ENCODE results near the gene EIF2B4. TPM values are rescaled to one million over a fixed set of nuclear protein-coding genes. Genes with fewer than 3 reads are reported as not detected.

Gene EIF2B4
- total RNA-seq (2021) (32.9 and 33.1 TPM in 2 replicates), Bru-seq, nascent RNA (percentile 64 among the genes with signal in this experiment), BruChase-seq, experiment 1, labeled RNA remaining after a 2-hour chase (percentile 73 among the genes with signal in this experiment), BruChase-seq, experiment 2, labeled RNA remaining after a 6-hour chase (percentile 81 among the genes with signal in this experiment)
- long read RNA-seq, transcript EIF2B4-201 (13 exons, 1,792 nt): major isoform, 45 of 96 reads
- long read RNA-seq, transcript EIF2B4-205 (13 exons, 1,608 nt): minor isoform, 25 of 96 reads
- long read RNA-seq, partial matches to known transcripts: 2 of 96 reads
- long read RNA-seq, other reads (novel, unspliced or antisense): 24 of 96 reads

- Histone ChIP-seq H3K9me2 (ENCODE audit: insufficient read depth) (no peaks in the 10 kb centered on the region), H3K4me3 (peak within 1 kb of the TSS; percentile 94), H3F3A (ENCODE audit: insufficient read depth, low read depth) (peaks cover 27% of the 10 kb centered on the region), H3K36me3 (ENCODE audit: low read depth) (peaks cover 35% of the 10 kb centered on the region), H3K27me3 (ENCODE audit: insufficient read depth, low read depth) (no peaks in the 10 kb centered on the region), H3K4me1 (replicated peaks; ENCODE audit: insufficient read depth) (peaks cover 27% of the 10 kb centered on the region), H3K27ac (peak within 1 kb of the TSS; percentile 22; the same call in 1 of the 2 replicates), H4K20me1 (ENCODE audit: insufficient read depth) (peaks cover 5% of the 10 kb centered on the region), H3K79me2 (ENCODE audit: low read depth) (peaks cover 45% of the 10 kb centered on the region), H3K4me2 (peak within 1 kb of the TSS; percentile 94), H2AFZ (peak within 1 kb of the TSS; percentile 100), H3K9me3 (ENCODE audit: insufficient read depth, low read depth) (no peaks in the 10 kb centered on the region)
- TF ChIP-seq EZH2 (IDR thresholded peaks at IDR 0.05; ENCODE audit: low read depth): no peak
- TF ChIP-seq, protein P1, sequence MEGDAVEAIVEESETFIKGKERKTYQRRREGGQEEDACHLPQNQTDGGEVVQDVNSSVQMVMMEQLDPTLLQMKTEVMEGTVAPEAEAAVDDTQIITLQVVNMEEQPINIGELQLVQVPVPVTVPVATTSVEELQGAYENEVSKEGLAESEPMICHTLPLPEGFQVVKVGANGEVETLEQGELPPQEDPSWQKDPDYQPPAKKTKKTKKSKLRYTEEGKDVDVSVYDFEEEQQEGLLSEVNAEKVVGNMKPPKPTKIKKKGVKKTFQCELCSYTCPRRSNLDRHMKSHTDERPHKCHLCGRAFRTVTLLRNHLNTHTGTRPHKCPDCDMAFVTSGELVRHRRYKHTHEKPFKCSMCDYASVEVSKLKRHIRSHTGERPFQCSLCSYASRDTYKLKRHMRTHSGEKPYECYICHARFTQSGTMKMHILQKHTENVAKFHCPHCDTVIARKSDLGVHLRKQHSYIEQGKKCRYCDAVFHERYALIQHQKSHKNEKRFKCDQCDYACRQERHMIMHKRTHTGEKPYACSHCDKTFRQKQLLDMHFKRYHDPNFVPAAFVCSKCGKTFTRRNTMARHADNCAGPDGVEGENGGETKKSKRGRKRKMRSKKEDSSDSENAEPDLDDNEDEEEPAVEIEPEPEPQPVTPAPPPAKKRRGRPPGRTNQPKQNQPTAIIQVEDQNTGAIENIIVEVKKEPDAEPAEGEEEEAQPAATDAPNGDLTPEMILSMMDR (conservative IDR thresholded peaks at IDR 0.05): peak; percentile 79
- ChIA-PET POLR2A (ENCODE audit: unreplicated experiment) (interaction anchor here (0.5 to 0.7 kb wide), 3 partner anchors 9 to 47 kb away, joined by 3 read pairs; partner anchors contain the start of gene GTF3C2), CTCF (interaction anchor here (0.5 to 1.2 kb wide), 4 partner anchors 10 to 108 kb away, joined by 3 to 7 read pairs (median 5); partner anchors contain the start of genes GTF3C2 and ZNF513)
- intact Hi-C loops (cut with micrococcal nuclease; ENCODE audit: unreplicated experiment): loop anchor here (1.0 to 5.0 kb wide), 4 partner anchors 14 to 273 kb away; partner anchors contain the start of genes GTF3C2 and NRBP1
- no TSS peak for BruUV-seq (replicated peaks)
- DNase-seq: peak; percentile 97 to 99
Observed at GRCh38 chr2:27370026-27370815, at the start of gene EIF2B4, which contains the start of gene SNX17. Gene EIF2B4 (minus strand): TSS chr2:27370338. CDS start chr2:27370314, 24 bp downstream. Gene SNX17 (plus strand): TSS chr2:27370616. CDS start chr2:27370744, 128 bp downstream.

DNA sequence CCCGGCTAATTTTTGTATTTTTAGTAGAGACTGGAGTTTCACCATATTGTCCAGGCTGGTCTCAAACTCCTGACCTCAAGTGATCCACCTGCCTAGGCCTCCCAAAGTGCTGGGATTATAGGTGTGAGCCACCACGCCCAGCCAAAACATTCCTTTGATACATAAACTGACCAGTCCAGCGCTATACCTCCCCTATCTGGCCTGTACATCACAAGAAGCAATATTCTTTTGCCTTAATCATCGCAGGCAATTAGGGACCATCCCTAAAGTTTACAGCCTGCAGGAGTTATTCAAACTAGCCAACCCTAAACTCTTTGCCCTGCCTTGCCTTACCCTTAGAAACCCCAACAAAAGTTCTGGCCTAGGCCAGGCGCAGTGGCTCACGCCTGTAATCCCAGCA lies 46.0 kb upstream of the EIF2B4 start:
- ChIA-PET POLR2A (ENCODE audit: unreplicated experiment) (no interaction called here), CTCF (no interaction called here)
- no TSS peak for BruUV-seq (replicated peaks)
- Histone ChIP-seq H3K4me3 (no peak overlapping the region), H3K36me3 (ENCODE audit: low read depth) (no peaks in the 10 kb centered on the region), H3K27me3 (ENCODE audit: insufficient read depth, low read depth) (no peaks in the 10 kb centered on the region), H3K4me1 (replicated peaks; ENCODE audit: insufficient read depth) (peaks cover 13% of the 10 kb centered on the region), H3K79me2 (ENCODE audit: low read depth) (no peaks in the 10 kb centered on the region), H3K27ac (no peak overlapping the region), H3K9me3 (ENCODE audit: insufficient read depth, low read depth) (no peaks in the 10 kb centered on the region), H3K4me2 (no peak overlapping the region), H3K9me2 (ENCODE audit: insufficient read depth) (no peaks in the 10 kb centered on the region), H3F3A (ENCODE audit: insufficient read depth, low read depth) (peaks cover 34% of the 10 kb centered on the region), H4K20me1 (ENCODE audit: insufficient read depth) (no peaks in the 10 kb centered on the region), H2AFZ (no peak overlapping the region)
- no peak for DNase-seq
- TF ChIP-seq EZH2 (IDR thresholded peaks at IDR 0.05; ENCODE audit: low read depth): no peak
- TF ChIP-seq, protein P1 (conservative IDR thresholded peaks at IDR 0.05): no peak
- intact Hi-C loops (cut with micrococcal nuclease; ENCODE audit: unreplicated experiment): no loop called here

GRCh38 chr2:27412419-27413152 lies 42.4 kb upstream of the EIF2B4 start:
- Histone ChIP-seq H3K36me3 (ENCODE audit: low read depth) (peaks cover under 1% of the 10 kb centered on the region; the same call in 1 of the 2 replicates), H3K9me2 (ENCODE audit: insufficient read depth) (no peaks in the 10 kb centered on the region), H3K27me3 (ENCODE audit: insufficient read depth, low read depth) (no peaks in the 10 kb centered on the region), H3K4me1 (replicated peaks; ENCODE audit: insufficient read depth) (peaks cover 16% of the 10 kb centered on the region), H2AFZ (no peak overlapping the region), H3F3A (ENCODE audit: insufficient read depth, low read depth) (peaks cover 43% of the 10 kb centered on the region), H3K79me2 (ENCODE audit: low read depth) (peaks cover 17% of the 10 kb centered on the region), H3K9me3 (ENCODE audit: insufficient read depth, low read depth) (no peaks in the 10 kb centered on the region), H4K20me1 (ENCODE audit: insufficient read depth) (peaks cover 8% of the 10 kb centered on the region), H3K4me2 (no peak overlapping the region), H3K4me3 (no peak overlapping the region), H3K27ac (no peak overlapping the region)
- DNase-seq: no peak
- POLR2A ChIA-PET (ENCODE audit: unreplicated experiment): no interaction called here
- intact Hi-C loops (cut with micrococcal nuclease; ENCODE audit: unreplicated experiment): no loop called here
- CTCF ChIA-PET: no interaction called here
- BruUV-seq (replicated peaks): no TSS peak
- TF ChIP-seq, protein P1 (conservative IDR thresholded peaks at IDR 0.05): no peak
- no peak for TF ChIP-seq EZH2 (IDR thresholded peaks at IDR 0.05; ENCODE audit: low read depth)

Data from PC-9 (cell line).